Endothelial cell of umbilical vein (primary cell): ENCODE data around the gene DHRS2. TPM values are rescaled to one million over a fixed set of nuclear protein-coding genes. Genes with fewer than 3 reads are reported as not detected.

Experiments used
- BruUV-seq: library from RNA; stranded (reverse); fragments of 400-500 nt; replicated peaks from 2 replicates; lab custom pipeline; 2021; lab: Mats Ljungman, UMichigan
- CTCF ChIA-PET: fragments of 300-600, 350-600 bp; sonication (Branson Sonifier 250); formaldehyde crosslinking; loops from one replicate; lab custom pipeline; 2021; ENCODE audit warnings: antibody characterized with exemption, inconsistent platforms; lab: Charles Lee
- POLR2A ChIA-PET: fragments of 300-600, 350-600 bp; sonication (Branson Sonifier 250); formaldehyde crosslinking; loops from one replicate; lab custom pipeline; 2021; ENCODE audit warnings: antibody characterized with exemption, inconsistent platforms; lab: Charles Lee
- DNase-seq: peaks from one replicate; pipeline ENCODE4 v3.0.0-alpha.2; 2011; ENCODE audit warnings: low read depth, low spot score
- FAIRE-seq: peaks from 2 replicates; lab custom pipeline; 2011; peaks lifted over from hg19 to GRCh38; lab: Jason Lieb, UNC
- H2AFZ ChIP-seq: 2 replicates; pipeline ENCODE4 v1.6.0; 2012; ENCODE audit warnings: low read depth, low read length, control low read depth, inconsistent platforms
- H3K27ac ChIP-seq: 2 replicates; pipeline ENCODE4 v1.5.1; 2011; ENCODE audit warnings: low read depth, mild to moderate bottlenecking, control low read depth, low read length, moderate library complexity; ENCODE audit not compliant: insufficient read depth
- H3K27me3 ChIP-seq, 2 experiments: 2 replicates each; pipeline versions ENCODE4 v1.6.0 to v1.6.1; 2011; ENCODE audit warnings: low read length in 2 of 2, mixed read lengths in 1 of 2; ENCODE audit not compliant: control insufficient read depth in 2 of 2, insufficient read depth in 2 of 2
- H3K36me3 ChIP-seq, 2 experiments: 2 replicates in 1 of 2; 3 replicates in 1 of 2; pipeline ENCODE4 v1.5.1; 2011; ENCODE audit warnings: low read length in 2 of 2, mild to moderate bottlenecking in 1 of 2, moderate library complexity in 1 of 2; ENCODE audit not compliant: control insufficient read depth in 2 of 2, insufficient read depth in 2 of 2; ENCODE audit errors: extremely low read depth in 1 of 2
- H3K4me1 ChIP-seq: 3 replicates; pipeline ENCODE4 v1.5.1; 2011; ENCODE audit warnings: mild to moderate bottlenecking, low read length; ENCODE audit not compliant: control insufficient read depth, insufficient read depth; ENCODE audit errors: extremely low read depth
- H3K4me2 ChIP-seq: 2 replicates; pipeline ENCODE4 v1.6.1; 2011; ENCODE audit warnings: low read length, control low read depth, mixed read lengths; ENCODE audit not compliant: insufficient read depth
- H3K4me3 ChIP-seq, 3 experiments: fragments of 200-600 bp in 1 of 3; sonication (generic), shearing (Covaris generic) in 1 of 3; replicated peaks in 1 of 3; 2 replicates each; pipeline ENCODE4 v1.5.1; 2011 to 2016; ENCODE audit warnings: control low read depth in 3 of 3, low read length in 3 of 3, mild to moderate bottlenecking in 2 of 3, inconsistent platforms in 1 of 3, low read depth in 1 of 3, moderate library complexity in 1 of 3; ENCODE audit not compliant: insufficient read depth in 1 of 3
- H3K79me2 ChIP-seq: 2 replicates; pipeline ENCODE4 v1.6.0; 2012; ENCODE audit warnings: low read length, inconsistent platforms; ENCODE audit not compliant: control insufficient read depth, insufficient read depth
- H3K9ac ChIP-seq: replicated peaks from 2 replicates; pipeline ENCODE3; 2011; ENCODE audit warnings: low read length, control low read depth; ENCODE audit not compliant: insufficient read depth; ENCODE audit errors: extremely low read depth
- H3K9me1 ChIP-seq: replicated peaks from 3 replicates; pipeline ENCODE4 v1.6.0; 2011; ENCODE audit warnings: mild to moderate bottlenecking, low read length; ENCODE audit not compliant: control insufficient read depth, insufficient read depth; ENCODE audit errors: extremely low read depth
- H3K9me3 ChIP-seq: replicated peaks from 2 replicates; pipeline ENCODE4 v1.5.1; 2012; ENCODE audit warnings: low read length, inconsistent platforms; ENCODE audit not compliant: control insufficient read depth, insufficient read depth
- H4K20me1 ChIP-seq: replicated peaks from 2 replicates; pipeline ENCODE3; 2011; ENCODE audit warnings: mild to moderate bottlenecking, low read length; ENCODE audit not compliant: control insufficient read depth, insufficient read depth; ENCODE audit errors: extremely low read depth
- CTCF ChIP-seq, 2 donors: IDR thresholded peaks; 1 replicate in 1 of 2; 2 replicates in 1 of 2; pipeline ENCODE4 v1.5.1; 2011; ENCODE audit warnings: low read length in 2 of 2, mild to moderate bottlenecking in 2 of 2, moderate library complexity in 2 of 2, control low read depth in 1 of 2, inconsistent platforms in 1 of 2, low read depth in 1 of 2; ENCODE audit not compliant: insufficient read depth in 1 of 2; ENCODE audit errors: extremely low read depth in 1 of 2
- EZH2 ChIP-seq: IDR thresholded peaks from 2 replicates; pipeline ENCODE4 v1.6.1; 2012; ENCODE audit warnings: borderline replicate concordance, low read depth, mild to moderate bottlenecking, moderate library complexity, low read length, inconsistent platforms; ENCODE audit not compliant: severe bottlenecking
- JUN ChIP-seq: IDR thresholded peaks from 2 replicates; pipeline ENCODE4 v1.6.1; 2011; ENCODE audit warnings: borderline replicate concordance, low read depth; ENCODE audit not compliant: insufficient read length, insufficient read depth
- MAX ChIP-seq: IDR thresholded peaks from 2 replicates; pipeline ENCODE4 v1.6.1; 2011; ENCODE audit not compliant: insufficient read depth, insufficient read length
- POLR2A ChIP-seq: IDR thresholded peaks from 2 replicates; pipeline ENCODE4 v1.6.1; 2012; ENCODE audit warnings: low read depth, mild to moderate bottlenecking, control low read depth, low read length
- POLR2AphosphoS5 ChIP-seq: IDR thresholded peaks from 2 replicates; pipeline ENCODE4 v1.6.1; 2012; ENCODE audit warnings: low read depth, mild to moderate bottlenecking, control low read depth, low read length, moderate library complexity; ENCODE audit not compliant: insufficient read depth
- dilution Hi-C: fragments of 300-500 bp; cut with MboI; formaldehyde crosslinking; loops from one replicate; pipeline ENCODE4 v1.15.0; 2019; ENCODE audit warnings: low sequenced_read_pairs; ENCODE audit not compliant: extremely low pct_ligation_motif_present
- intact Hi-C: fragments of 100-400 bp; cut with micrococcal nuclease; formaldehyde crosslinking; loops from one replicate; pipeline ENCODE4 v1.10.0; 2022
- polyA plus RNA-seq, 4 experiments: library from polyadenylated mRNA; depleted of rRNA in 3 of 4; stranded (reverse) in 3 of 4; unstranded in 1 of 4; fragments of >200 nt; gene quantifications; 2 replicates each; pipeline versions ENCODE4 v1.2.1 to v1.2.3, GENCODE V29; 2011 to 2012; ENCODE audit warnings: missing spikeins in 1 of 4
- total RNA-seq: library from RNA; stranded (reverse); gene quantifications from 2 replicates; pipeline ENCODE4 v1.2.3, GENCODE V29; 2021

The DHRS2 gene
- total and polyA plus RNA-seq, 2 donors (not counting 3 experiments of a cell fraction or from before 2014, with no cell fraction given): 0.10 TPM; not detected in 1

GRCh38 chr14:23631702-23632460, 4.3 kb upstream of the DHRS2 start:
- TF ChIP-seq JUN (no peak), CTCF (IDR thresholded peaks at IDR 0.05; ENCODE audit: extremely low read depth in 1 of 2, insufficient read depth in 1 of 2, low read depth in 1 of 2, low read length in 2 of 2) (peak; percentile 94 to 97), EZH2 (no peak), POLR2A (no peak), POLR2AphosphoS5 (no peak), MAX (no peak)
- Histone ChIP-seq H3K27ac (no peak overlapping the region), H3K4me2 (no peak overlapping the region), H3K79me2 (no peaks in the 10 kb centered on the region), H3K4me3 (no peak overlapping the region), H2AFZ (peak overlapping the region; percentile 56), H3K9me3 (no peaks in the 10 kb centered on the region), H3K36me3 (no peaks in the 10 kb centered on the region), H3K4me1 (no peaks in the 10 kb centered on the region), H3K9ac (no peak overlapping the region), H4K20me1 (no peaks in the 10 kb centered on the region), H3K9me1 (no peaks in the 10 kb centered on the region), H3K27me3 (peaks cover 0 to 3% of the 10 kb centered on the region in 2 experiments)
- intact Hi-C loops (loop anchor here (1.0 to 2.0 kb wide), 4 partner anchors 43 to 322 kb away; no protein-coding TSS in a partner anchor), dilution Hi-C loops (no loop called here)
- FAIRE-seq (peak; percentile 90), DNase-seq (peak; percentile 81)
- ChIA-PET POLR2A (no interaction called here), CTCF (interaction anchor here (0.6 to 6.5 kb wide), 50 partner anchors 9 to 324 kb away, joined by 3 to 183 read pairs (median 4); partner anchors contain the start of gene SLC22A17)
- BruUV-seq: no TSS peak
